Measurements from ENCODE around the gene WHRN. TPM values are rescaled to one million over a fixed set of nuclear protein-coding genes. Genes with fewer than 3 reads are reported as not detected.

Gene WHRN
- total and polyA plus RNA-seq, 2 donors (not counting 1 experiment from before 2014, with no cell fraction given) = 19.4 to 95.7 TPM

GRCh38 chr9:114475412-114476135 is 29.7 kb downstream of the WHRN start:
- Mint-ChIP-seq H3K27me3 (no peaks in the 10 kb centered on the region), H3K27ac (peak overlapping the region; percentile 50), H3K4me3 (peak overlapping the region; percentile 23), H3K9me3 (ENCODE audit: insufficient read depth) (no peaks in the 10 kb centered on the region), H3K4me1 (peaks cover 16% of the 10 kb centered on the region)
- Histone ChIP-seq H4K20me1 (ENCODE audit: control insufficient read depth, insufficient read depth, low read length, poor library complexity, severe bottlenecking) (no peaks in the 10 kb centered on the region), H3K4me2 (replicated peaks; ENCODE audit: low read depth, low read length, poor library complexity, severe bottlenecking) (peak overlapping the region; percentile 56), H3K9ac (ENCODE audit: low read length) (peak overlapping the region; percentile 36), H3K9me3 (ENCODE audit: control extremely low read depth in 1 of 3, control insufficient read depth in 2 of 3, insufficient read depth in 1 of 3, low read length in 2 of 3) (peaks cover 0 to 11% (median 0%) of the 10 kb centered on the region in 3 donors), H3K27ac (ENCODE audit: low read length in 2 of 2) (no peak overlapping the region), H3K4me1 (ENCODE audit: control insufficient read depth in 2 of 2, insufficient read depth in 2 of 2, low read length in 2 of 2) (peaks cover 14 to 17% of the 10 kb centered on the region in 2 donors), H3K79me2 (ENCODE audit: control insufficient read depth, insufficient read depth, low read length) (no peaks in the 10 kb centered on the region), H2AFZ (ENCODE audit: insufficient read depth, low read depth, low read length, poor library complexity, severe bottlenecking) (peak overlapping the region; percentile 14), H3K4me3 (ENCODE audit: control extremely low read depth in 1 of 5, extremely low read depth in 1 of 5, insufficient read depth in 1 of 5, low read depth in 2 of 5, low read length in 4 of 5) (no peak overlapping the region), H3K36me3 (replicated peaks in 1 of 2; ENCODE audit: control extremely low read depth in 1 of 2, control insufficient read depth in 1 of 2, extremely low read depth in 1 of 2, insufficient read depth in 2 of 2, low read length in 1 of 2) (no peaks in the 10 kb centered on the region), H3K27me3 (replicated peaks in 1 of 4; ENCODE audit: control extremely low read depth in 1 of 4, control insufficient read depth in 3 of 4, insufficient read depth in 4 of 4, low read length in 3 of 4) (peaks cover 0 to 7% (median 2%) of the 10 kb centered on the region in 4 experiments)
- DNase-seq (no peak), ATAC-seq (ENCODE audit: low read depth) (no peak)
- POLR2A ChIA-PET = no interaction called here
- WGBS (ENCODE audit: insufficient coverage) = 70% methylated on average over 5 of the region's 8 CpGs
- intact Hi-C loops (cut with micrococcal nuclease) = no loop called here
- no peak for TF ChIP-seq CTCF (IDR thresholded peaks at IDR 0.05)
- TF ChIP-seq EZH2 (IDR thresholded peaks at IDR 0.05; ENCODE audit: borderline replicate concordance, insufficient read depth, low read depth, low read length, poor library complexity, severe bottlenecking) = no peak
- CTCF ChIA-PET = interaction anchor here (0.9 to 2.9 kb wide), 4 partner anchors 8 to 178 kb away, joined by 3 to 8 read pairs (median 6); no protein-coding TSS in a partner anchor

GRCh38 chr9:114474425-114474824 is 30.8 kb downstream of the WHRN start:
- ATAC-seq (ENCODE audit: low read depth) (no peak), DNase-seq (no peak)
- no peaks in the 10 kb centered on the region for H3K36me3 ChIP-seq (replicated peaks in 1 of 2; ENCODE audit: control extremely low read depth in 1 of 2, control insufficient read depth in 1 of 2, extremely low read depth in 1 of 2, insufficient read depth in 2 of 2, low read length in 1 of 2)
- intact Hi-C loops (cut with micrococcal nuclease) = no loop called here
- peaks cover 0 to 22% (median 5%) of the 10 kb centered on the region in 3 donors for H3K9me3 ChIP-seq (ENCODE audit: control extremely low read depth in 1 of 3, control insufficient read depth in 2 of 3, insufficient read depth in 1 of 3, low read length in 2 of 3)
- H3K4me3 ChIP-seq (ENCODE audit: control extremely low read depth in 1 of 5, extremely low read depth in 1 of 5, insufficient read depth in 1 of 5, low read depth in 2 of 5, low read length in 4 of 5) = no peak overlapping the region
- peaks cover 0 to 7% (median 2%) of the 10 kb centered on the region in 4 experiments for H3K27me3 ChIP-seq (replicated peaks in 1 of 4; ENCODE audit: control extremely low read depth in 1 of 4, control insufficient read depth in 3 of 4, insufficient read depth in 4 of 4, low read length in 3 of 4)
- H3K4me2 ChIP-seq (replicated peaks; ENCODE audit: low read depth, low read length, poor library complexity, severe bottlenecking) = no peak overlapping the region
- H3K9me3 Mint-ChIP-seq (ENCODE audit: insufficient read depth) = peaks cover 2% of the 10 kb centered on the region
- H3K79me2 ChIP-seq (ENCODE audit: control insufficient read depth, insufficient read depth, low read length) = no peaks in the 10 kb centered on the region
- H3K4me1 ChIP-seq (ENCODE audit: control insufficient read depth in 2 of 2, insufficient read depth in 2 of 2, low read length in 2 of 2) = peaks cover 14 to 17% of the 10 kb centered on the region in 2 donors
- CTCF ChIA-PET = interaction anchor here (1.0 to 2.9 kb wide), 5 partner anchors 9 to 179 kb away, joined by 3 to 10 read pairs (median 7); no protein-coding TSS in a partner anchor
- H3K4me3 Mint-ChIP-seq = no peak overlapping the region
- WGBS (ENCODE audit: insufficient coverage) = 100% methylated on average over 1 of the region's 1 CpG
- POLR2A ChIA-PET = no interaction called here
- no peaks in the 10 kb centered on the region for H3K27me3 Mint-ChIP-seq
- H3K27ac ChIP-seq (ENCODE audit: low read length in 2 of 2) = no peak overlapping the region
- no peaks in the 10 kb centered on the region for H4K20me1 ChIP-seq (ENCODE audit: control insufficient read depth, insufficient read depth, low read length, poor library complexity, severe bottlenecking)
- no peak for TF ChIP-seq CTCF (IDR thresholded peaks at IDR 0.05)
- no peak for TF ChIP-seq EZH2 (IDR thresholded peaks at IDR 0.05; ENCODE audit: borderline replicate concordance, insufficient read depth, low read depth, low read length, poor library complexity, severe bottlenecking)
- peaks cover 16% of the 10 kb centered on the region for H3K4me1 Mint-ChIP-seq
- H3K9ac ChIP-seq (ENCODE audit: low read length) = no peak overlapping the region
- H3K27ac Mint-ChIP-seq = no peak overlapping the region
- H2AFZ ChIP-seq (ENCODE audit: insufficient read depth, low read depth, low read length, poor library complexity, severe bottlenecking) = no peak overlapping the region
